ENCODE data around the gene AP1G1.

GRCh38 chr16:71852158-71852557 lies 43.5 kb upstream of the AP1G1 start:
- TF ChIP-seq CTCF (IDR thresholded peaks at IDR 0.05) = no peak
- no peak for TF ChIP-seq ZFX (IDR thresholded peaks at IDR 0.05; ENCODE audit: borderline replicate concordance)
